Activated naive CD4-positive, alpha-beta T cell treated with anti-CD3 and anti-CD28 coated beads, Interleukin-2, amount 10 ng/mL, durations not matched to agents 7 days and 5 days (primary cell): ENCODE measurements around the gene MLLT6.

Experiments
- CTCF ChIA-PET: fragments of 350-600 bp; sonication (Branson Sonifier 250); formaldehyde crosslinking; loops from one replicate; lab custom pipeline; 2021; ENCODE audit warnings: antibody characterized with exemption; lab: Charles Lee
- DNase-seq: peaks from one replicate; pipeline ENCODE4 v3.0.0-alpha.2; 2020
- H3K27ac Mint-ChIP-seq: one replicate; pipeline ENCODE4 v1.8.0; 2021; ENCODE audit warnings: mild to moderate bottlenecking, moderate library complexity, mixed read lengths
- H3K27me3 Mint-ChIP-seq: one replicate; pipeline ENCODE4 v1.8.0; 2021; ENCODE audit warnings: mild to moderate bottlenecking, mixed read lengths
- H3K36me3 Mint-ChIP-seq: one replicate; pipeline ENCODE4 v1.8.0; 2021; ENCODE audit warnings: mixed read lengths
- H3K4me1 Mint-ChIP-seq: one replicate; pipeline ENCODE4 v1.8.0; 2021; ENCODE audit warnings: mixed read lengths
- H3K4me3 Mint-ChIP-seq: one replicate; pipeline ENCODE4 v1.8.0; 2021; ENCODE audit warnings: mild to moderate bottlenecking, moderate library complexity, mixed read lengths
- H3K9me3 Mint-ChIP-seq: one replicate; pipeline ENCODE4 v1.8.0; 2021; ENCODE audit warnings: mixed read lengths

The MLLT6 gene

DNA sequence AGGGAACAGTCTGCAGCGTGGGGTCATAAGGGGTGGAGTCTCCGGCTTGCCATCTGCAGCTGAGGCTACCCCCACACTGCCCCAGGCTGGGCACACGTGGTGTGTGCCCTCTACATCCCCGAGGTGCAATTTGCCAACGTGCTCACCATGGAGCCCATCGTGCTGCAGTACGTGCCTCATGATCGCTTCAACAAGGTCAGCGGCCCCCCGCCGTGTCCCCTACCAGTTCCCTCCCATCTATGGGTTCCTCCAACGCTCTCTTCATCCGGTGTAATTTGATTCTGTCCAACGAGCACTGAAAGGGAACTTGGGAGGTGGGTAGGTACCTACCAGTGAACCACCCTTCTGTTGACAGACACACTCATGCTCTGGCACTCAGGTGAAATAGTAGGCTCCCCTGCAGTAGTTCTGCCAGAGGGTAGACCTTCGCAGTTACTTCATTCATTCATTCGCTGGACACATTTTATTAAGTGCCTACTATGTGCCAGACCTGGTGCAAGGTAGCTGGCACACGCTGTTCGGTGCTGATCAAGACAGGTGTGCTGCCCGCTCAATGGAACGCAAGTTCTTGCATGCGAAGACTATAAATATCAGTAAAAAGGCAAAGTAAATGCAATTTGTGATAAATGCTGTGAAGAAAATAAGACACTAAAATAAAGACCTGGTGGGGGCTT is 2.7 kb downstream of the MLLT6 start:
- no peaks in the 10 kb centered on the region for H3K9me3 Mint-ChIP-seq
- peaks cover 64% of the 10 kb centered on the region for H3K4me1 Mint-ChIP-seq
- H3K27me3 Mint-ChIP-seq, result no peaks in the 10 kb centered on the region
- no peak for DNase-seq
- no peak overlapping the region for H3K27ac Mint-ChIP-seq
- H3K36me3 Mint-ChIP-seq, result peaks cover 54% of the 10 kb centered on the region
- CTCF ChIA-PET, result interaction anchor here (0.9 to 3.9 kb wide), 2 partner anchors 9 to 21 kb away, joined by 3 to 14 read pairs; no protein-coding TSS in a partner anchor
- H3K4me3 Mint-ChIP-seq, result peak overlapping the region; percentile 93

DNA sequence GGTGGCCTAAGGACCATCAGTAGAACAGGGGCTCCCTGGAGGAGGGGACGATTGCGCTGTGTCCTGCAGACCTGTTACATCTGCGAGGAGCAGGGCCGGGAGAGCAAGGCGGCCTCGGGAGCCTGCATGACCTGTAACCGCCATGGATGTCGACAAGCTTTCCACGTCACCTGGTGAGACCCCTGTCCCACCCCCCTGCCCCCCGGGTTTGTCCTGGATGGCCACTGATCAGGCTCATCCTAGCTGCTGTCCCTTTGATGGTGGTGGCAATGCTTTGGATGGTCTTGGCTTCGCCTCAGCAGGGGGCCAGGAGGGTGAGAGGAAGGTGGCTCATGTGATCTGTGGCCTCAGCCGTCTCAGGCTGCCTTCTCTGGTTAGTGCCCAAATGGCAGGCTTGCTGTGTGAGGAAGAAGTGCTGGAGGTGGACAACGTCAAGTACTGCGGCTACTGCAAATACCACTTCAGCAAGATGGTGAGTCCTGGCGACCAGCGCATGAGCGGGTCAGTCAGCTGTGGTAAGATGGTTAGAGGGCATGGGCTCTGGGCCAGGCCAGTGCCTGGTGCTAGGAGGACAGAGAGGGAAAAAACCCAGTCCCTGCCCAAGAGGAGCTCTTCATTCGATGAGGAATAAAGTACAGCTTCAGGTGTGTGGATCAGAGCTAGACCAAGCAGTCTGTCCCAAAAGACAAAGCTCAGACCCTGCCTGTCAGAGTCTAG is 4.2 kb downstream of the MLLT6 start:
- H3K27ac Mint-ChIP-seq, result no peak overlapping the region
- H3K36me3 Mint-ChIP-seq, result peaks cover 57% of the 10 kb centered on the region
- H3K4me1 Mint-ChIP-seq, result peaks cover 64% of the 10 kb centered on the region

DNA sequence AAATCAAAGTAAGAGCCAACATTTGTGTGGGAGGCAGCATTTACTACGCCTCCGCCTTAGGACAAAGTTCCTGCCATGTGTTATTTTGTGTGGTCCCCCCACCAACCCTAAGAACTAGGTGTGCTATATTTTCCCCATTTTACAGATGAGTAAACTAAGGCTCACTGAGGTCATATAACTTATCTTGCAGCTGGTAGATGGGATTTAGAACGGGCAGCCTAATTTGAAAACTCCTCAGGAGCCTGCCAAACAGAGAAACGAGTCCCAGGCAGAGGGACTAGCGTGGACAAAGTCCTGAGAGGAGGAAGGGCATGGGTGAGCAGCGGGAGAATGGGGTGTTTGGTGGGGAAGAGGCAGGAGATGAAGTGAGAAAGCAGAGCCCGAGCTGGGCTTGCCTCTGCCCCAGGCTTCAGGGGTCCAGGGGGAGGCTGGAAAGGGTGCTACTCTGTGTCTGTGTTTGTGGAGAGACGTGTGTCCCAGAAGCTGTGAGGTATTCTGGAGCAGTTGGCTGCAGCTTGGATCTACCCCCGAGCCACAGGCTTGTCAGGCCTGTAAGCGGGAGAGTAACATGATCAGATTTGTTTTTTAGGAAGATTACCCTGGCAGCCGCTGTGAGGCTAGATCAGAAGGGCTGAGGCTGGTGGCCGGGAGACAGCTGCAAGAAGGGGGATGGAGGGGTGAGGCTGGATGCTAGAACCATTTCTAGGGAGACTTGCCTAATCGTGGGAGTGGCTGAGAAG is 5.0 kb downstream of the MLLT6 start:
- H3K27ac Mint-ChIP-seq, result no peak overlapping the region
- CTCF ChIA-PET, result interaction anchor here (1.5 to 3.9 kb wide), 3 partner anchors 19 to 34 kb away, joined by 4 to 14 read pairs (median 8); no protein-coding TSS in a partner anchor
- H3K27me3 Mint-ChIP-seq, result no peaks in the 10 kb centered on the region
- peaks cover 65% of the 10 kb centered on the region for H3K4me1 Mint-ChIP-seq
- peaks cover 58% of the 10 kb centered on the region for H3K36me3 Mint-ChIP-seq
- no peak for DNase-seq
- no peak overlapping the region for H3K4me3 Mint-ChIP-seq
- no peaks in the 10 kb centered on the region for H3K9me3 Mint-ChIP-seq

More for the DNA sequence above, 4.2 kb downstream of the MLLT6 start:
- Mint-ChIP-seq H3K9me3 (no peaks in the 10 kb centered on the region), H3K27me3 (no peaks in the 10 kb centered on the region), H3K4me3 (no peak overlapping the region)
- CTCF ChIA-PET, result interaction anchor here (1.5 to 3.9 kb wide), 3 partner anchors 19 to 33 kb away, joined by 4 to 14 read pairs (median 8); no protein-coding TSS in a partner anchor
- no peak for DNase-seq

DNA sequence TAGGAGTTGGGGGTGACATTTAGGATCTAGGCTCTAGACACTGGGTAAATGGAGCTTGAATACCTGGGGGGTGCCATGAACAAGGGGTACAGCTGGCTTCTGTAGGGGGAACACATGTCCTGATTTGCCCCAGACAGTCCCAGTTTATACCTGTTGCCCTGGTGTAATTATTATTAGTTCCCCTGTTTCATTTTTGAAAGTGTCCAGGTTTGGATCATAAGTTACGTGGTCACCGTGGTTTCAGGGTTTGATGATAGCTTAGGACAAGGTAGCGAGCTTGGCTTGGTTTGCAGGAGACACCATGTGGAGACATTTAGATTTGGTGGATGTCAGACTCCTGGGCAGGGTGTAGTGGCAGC is 5.5 kb downstream of the MLLT6 start:
- no peaks in the 10 kb centered on the region for H3K9me3 Mint-ChIP-seq
- DNase-seq, result no peak
- no peak overlapping the region for H3K4me3 Mint-ChIP-seq
- no peaks in the 10 kb centered on the region for H3K27me3 Mint-ChIP-seq
- CTCF ChIA-PET, result interaction anchor here (1.5 to 3.9 kb wide), 3 partner anchors 18 to 34 kb away, joined by 4 to 14 read pairs (median 8); no protein-coding TSS in a partner anchor
- peaks cover 63% of the 10 kb centered on the region for H3K36me3 Mint-ChIP-seq
- H3K27ac Mint-ChIP-seq, result no peak overlapping the region
- peaks cover 67% of the 10 kb centered on the region for H3K4me1 Mint-ChIP-seq

DNA sequence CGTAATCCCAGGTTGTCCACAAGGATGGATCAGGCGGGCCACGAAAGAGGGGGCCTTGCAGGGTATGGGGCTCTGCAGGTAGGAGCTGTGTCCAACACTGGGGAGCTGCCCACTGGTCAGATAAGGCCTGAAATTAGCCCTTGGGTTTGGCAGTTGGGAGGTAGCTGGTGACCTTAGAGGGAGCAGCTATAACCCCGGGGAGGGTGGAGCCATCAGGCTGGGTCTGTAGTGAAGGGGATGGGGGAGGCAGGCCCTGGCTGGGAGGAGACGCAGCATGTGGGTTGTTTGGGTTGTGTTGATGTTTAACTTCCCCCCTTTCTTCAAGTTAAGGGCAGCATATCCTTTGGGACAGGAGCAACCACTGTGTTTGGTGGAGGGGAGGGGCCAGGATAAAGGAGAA is 5.9 kb downstream of the MLLT6 start:
- CTCF ChIA-PET, result interaction anchor here (0.6 to 3.9 kb wide), 4 partner anchors 18 to 60 kb away, joined by 3 to 14 read pairs (median 6); no protein-coding TSS in a partner anchor
- no peaks in the 10 kb centered on the region for H3K9me3 Mint-ChIP-seq
- H3K27ac Mint-ChIP-seq, result peak overlapping the region; percentile 33
- DNase-seq, result no peak
- peaks cover 65% of the 10 kb centered on the region for H3K36me3 Mint-ChIP-seq
- peaks cover 69% of the 10 kb centered on the region for H3K4me1 Mint-ChIP-seq
- no peaks in the 10 kb centered on the region for H3K27me3 Mint-ChIP-seq
- H3K4me3 Mint-ChIP-seq, result no peak overlapping the region

DNA sequence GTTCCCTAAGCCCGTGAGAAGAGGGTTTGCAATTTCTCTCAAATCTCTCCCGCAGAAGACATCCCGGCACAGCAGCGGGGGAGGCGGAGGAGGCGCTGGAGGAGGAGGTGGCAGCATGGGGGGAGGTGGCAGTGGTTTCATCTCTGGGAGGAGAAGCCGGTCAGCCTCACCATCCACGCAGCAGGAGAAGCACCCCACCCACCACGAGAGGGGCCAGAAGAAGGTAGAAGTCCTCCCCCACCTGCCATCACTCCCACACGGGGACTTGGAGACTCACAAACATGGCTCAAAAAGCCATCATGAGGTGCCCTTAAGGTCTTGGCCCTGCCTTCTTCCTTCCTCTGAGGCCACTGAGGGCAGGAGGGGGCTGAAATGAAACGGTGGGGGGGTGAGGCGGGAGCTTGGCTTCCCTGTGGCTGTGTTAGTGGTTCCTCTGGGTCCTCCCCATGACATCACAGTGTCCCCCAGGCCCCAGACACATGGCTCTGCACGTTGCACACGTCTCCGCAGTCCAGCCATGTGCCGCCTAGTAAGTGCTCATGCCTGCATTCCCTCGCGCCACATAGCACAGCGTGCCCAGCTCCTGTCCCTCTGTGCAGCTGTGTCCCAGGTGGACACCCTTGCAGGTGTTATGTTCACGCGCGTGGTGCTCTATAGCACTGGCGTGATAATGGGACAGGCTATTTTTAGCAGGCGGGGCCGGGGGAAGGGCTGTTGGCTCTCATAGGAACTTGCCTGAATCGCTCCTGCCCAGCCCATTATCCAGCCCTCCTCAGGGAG is 6.9 kb downstream of the MLLT6 start:
- peaks cover 70% of the 10 kb centered on the region for H3K4me1 Mint-ChIP-seq

DNA sequence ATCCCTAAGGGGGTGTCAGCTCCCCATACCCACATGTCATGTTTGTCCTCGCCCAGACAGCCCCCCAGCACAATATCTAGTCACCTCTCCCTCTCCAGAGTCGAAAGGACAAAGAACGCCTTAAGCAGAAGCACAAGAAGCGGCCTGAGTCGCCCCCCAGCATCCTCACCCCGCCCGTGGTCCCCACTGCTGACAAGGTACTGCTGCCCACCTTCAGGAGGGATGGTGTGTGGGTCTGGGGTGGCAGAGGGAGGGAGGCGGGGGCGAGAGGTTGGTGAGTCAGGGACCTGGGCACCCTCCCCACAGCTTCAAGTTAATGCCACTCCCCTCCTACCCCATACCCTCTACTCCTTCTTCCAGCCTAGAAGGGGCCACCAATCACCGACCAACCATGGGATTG is 7.5 kb downstream of the MLLT6 start:
- Mint-ChIP-seq H3K9me3 (no peaks in the 10 kb centered on the region), H3K36me3 (peaks cover 63% of the 10 kb centered on the region)

More for the DNA sequence above, 6.9 kb downstream of the MLLT6 start:
- CTCF ChIA-PET, result interaction anchor here (3.9 kb wide), 1 partner anchor 17 kb away, joined by 14 read pairs; no protein-coding TSS in a partner anchor
- Mint-ChIP-seq H3K36me3 (peaks cover 63% of the 10 kb centered on the region), H3K27ac (no peak overlapping the region), H3K4me3 (no peak overlapping the region), H3K27me3 (no peaks in the 10 kb centered on the region), H3K9me3 (no peaks in the 10 kb centered on the region)
- DNase-seq, result no peak

DNA sequence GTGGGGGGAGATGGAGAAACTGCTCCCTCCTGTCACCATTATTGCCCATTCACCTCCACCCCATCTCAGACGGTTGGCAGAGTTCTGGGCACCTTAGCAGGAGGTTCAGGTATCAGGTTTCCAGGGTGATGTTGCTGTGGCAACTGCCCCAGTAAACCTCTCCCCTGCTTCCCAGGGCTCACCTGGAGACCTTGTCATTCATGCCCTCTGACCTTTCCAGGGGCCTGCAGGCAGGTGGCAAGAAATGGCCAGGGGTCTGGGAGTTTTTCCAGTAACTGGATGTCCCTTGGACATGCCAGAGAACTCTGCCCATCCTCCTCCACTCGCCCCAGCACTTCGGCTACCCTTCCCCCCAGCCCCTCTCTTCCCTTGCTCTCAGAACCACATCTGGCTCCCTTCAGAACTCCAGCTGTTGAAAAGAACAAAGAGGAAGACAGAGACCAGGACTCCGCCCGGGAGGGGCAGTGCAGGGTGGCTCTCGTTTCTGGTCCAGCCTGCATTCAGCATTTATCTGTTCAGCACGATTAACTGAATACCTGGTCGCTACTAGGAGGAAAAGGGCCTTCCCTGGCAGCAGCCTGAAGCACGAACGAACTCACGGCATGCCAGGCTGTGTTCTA is 8.5 kb downstream of the MLLT6 start:
- H3K9me3 Mint-ChIP-seq, result no peaks in the 10 kb centered on the region
- peak overlapping the region; percentile 7 for H3K27ac Mint-ChIP-seq
- no peak for DNase-seq
- CTCF ChIA-PET, result no interaction called here
- peaks cover 58% of the 10 kb centered on the region for H3K4me1 Mint-ChIP-seq
- H3K36me3 Mint-ChIP-seq, result peaks cover 67% of the 10 kb centered on the region
- no peaks in the 10 kb centered on the region for H3K27me3 Mint-ChIP-seq
- no peak overlapping the region for H3K4me3 Mint-ChIP-seq

More for the DNA sequence above, 7.5 kb downstream of the MLLT6 start:
- Mint-ChIP-seq H3K4me1 (peaks cover 64% of the 10 kb centered on the region), H3K27me3 (no peaks in the 10 kb centered on the region), H3K27ac (no peak overlapping the region), H3K4me3 (no peak overlapping the region)
- CTCF ChIA-PET, result no interaction called here
- no peak for DNase-seq

- no peak overlapping the region for H3K27ac Mint-ChIP-seq
- no peaks in the 10 kb centered on the region for H3K27me3 Mint-ChIP-seq
- peaks cover 59% of the 10 kb centered on the region for H3K36me3 Mint-ChIP-seq
- peaks cover 49% of the 10 kb centered on the region for H3K4me1 Mint-ChIP-seq
- DNase-seq, result no peak
- H3K4me3 Mint-ChIP-seq, result no peak overlapping the region
- CTCF ChIA-PET, result interaction anchor here (2.6 kb wide), 1 partner anchor 19 kb away, joined by 13 read pairs; no protein-coding TSS in a partner anchor
- no peaks in the 10 kb centered on the region for H3K9me3 Mint-ChIP-seq
Observed at GRCh38 chr17:38715216-38715943, 10.3 kb downstream of the MLLT6 start.

DNA sequence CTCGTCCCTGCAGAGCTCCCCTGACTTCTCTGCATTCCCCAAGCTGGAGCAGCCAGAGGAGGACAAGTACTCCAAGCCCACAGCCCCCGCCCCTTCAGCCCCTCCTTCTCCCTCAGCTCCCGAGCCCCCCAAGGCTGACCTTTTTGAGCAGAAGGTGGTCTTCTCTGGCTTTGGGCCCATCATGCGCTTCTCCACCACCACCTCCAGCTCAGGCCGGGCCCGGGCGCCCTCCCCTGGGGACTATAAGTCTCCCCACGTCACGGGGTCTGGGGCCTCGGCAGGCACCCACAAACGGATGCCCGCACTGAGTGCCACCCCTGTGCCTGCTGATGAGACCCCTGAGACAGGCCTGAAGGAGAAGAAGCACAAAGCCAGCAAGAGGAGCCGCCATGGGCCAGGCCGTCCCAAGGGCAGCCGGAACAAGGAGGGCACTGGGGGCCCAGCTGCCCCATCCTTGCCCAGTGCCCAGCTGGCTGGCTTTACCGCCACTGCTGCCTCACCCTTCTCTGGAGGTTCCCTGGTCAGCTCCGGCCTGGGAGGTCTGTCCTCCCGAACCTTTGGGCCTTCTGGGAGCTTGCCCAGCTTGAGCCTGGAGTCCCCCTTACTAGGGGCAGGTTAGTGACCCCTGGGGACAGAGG is 11.4 kb downstream of the MLLT6 start:
- Mint-ChIP-seq H3K27ac (no peak overlapping the region), H3K9me3 (no peaks in the 10 kb centered on the region), H3K27me3 (no peaks in the 10 kb centered on the region), H3K4me3 (no peak overlapping the region), H3K4me1 (peaks cover 45% of the 10 kb centered on the region), H3K36me3 (peaks cover 60% of the 10 kb centered on the region)
- DNase-seq, result no peak
- CTCF ChIA-PET, result interaction anchor here (0.7 to 2.6 kb wide), 3 partner anchors 9 to 18 kb away, joined by 3 to 13 read pairs (median 5); partner anchors contain the start of gene CISD3

- CTCF ChIA-PET, result interaction anchor here (0.7 to 1.2 kb wide), 2 partner anchors 10 to 14 kb away, joined by 3 to 5 read pairs; partner anchors contain the start of gene CISD3
- Mint-ChIP-seq H3K4me3 (no peak overlapping the region), H3K9me3 (no peaks in the 10 kb centered on the region), H3K27ac (no peak overlapping the region), H3K36me3 (peaks cover 57% of the 10 kb centered on the region), H3K27me3 (no peaks in the 10 kb centered on the region), H3K4me1 (peaks cover 40% of the 10 kb centered on the region)
- no peak for DNase-seq
Observed at GRCh38 chr17:38717139-38717745, 12.2 kb downstream of the MLLT6 start.
